ENCODE data around the gene TMA7.
A peak's percentile ranks its signal among the peaks of the same experiment; 100 is the strongest.

The TMA7 gene

DNA sequence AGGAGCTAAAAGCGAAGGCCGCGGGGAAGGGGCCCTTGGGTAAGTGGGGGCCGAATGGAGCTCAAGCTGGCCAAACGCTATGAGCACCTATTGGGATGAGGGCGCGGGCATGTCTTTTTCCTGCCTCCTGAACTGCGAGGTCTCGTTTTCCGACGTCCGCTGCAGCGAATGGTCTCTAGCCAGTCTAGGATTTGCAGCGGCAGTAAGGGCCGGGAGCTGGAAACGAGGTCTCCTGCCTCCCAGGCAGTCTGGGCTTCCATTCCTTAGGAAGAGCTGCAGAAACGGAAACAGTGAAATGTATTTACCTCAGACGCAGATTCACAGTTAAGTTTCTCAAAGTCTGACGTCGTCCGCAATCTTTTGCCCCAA, 517 bp downstream of the TMA7 start:
- Histone ChIP-seq H3K27ac (peak overlapping the region; percentile 90), H3K27me3 (ENCODE audit: control insufficient read depth, insufficient read depth, low read length) (no peaks in the 10 kb centered on the region), H3K36me3 (ENCODE audit: control insufficient read depth, insufficient read depth, low read length) (no peaks in the 10 kb centered on the region), H3K9me3 (ENCODE audit: control insufficient read depth, low read length) (no peaks in the 10 kb centered on the region), H3K79me2 (peaks cover 17% of the 10 kb centered on the region), H3K4me2 (ENCODE audit: low read length) (peak overlapping the region; percentile 80), H3K9ac (peak overlapping the region; percentile 9), H2AFZ (peak overlapping the region; percentile 91), H3K4me3 (ENCODE audit: low read depth, low read length) (peak overlapping the region; percentile 97), H3K4me1 (peaks cover 16% of the 10 kb centered on the region)
- no peak for TF ChIP-seq CTCF (IDR thresholded peaks at IDR 0.05)

DNA sequence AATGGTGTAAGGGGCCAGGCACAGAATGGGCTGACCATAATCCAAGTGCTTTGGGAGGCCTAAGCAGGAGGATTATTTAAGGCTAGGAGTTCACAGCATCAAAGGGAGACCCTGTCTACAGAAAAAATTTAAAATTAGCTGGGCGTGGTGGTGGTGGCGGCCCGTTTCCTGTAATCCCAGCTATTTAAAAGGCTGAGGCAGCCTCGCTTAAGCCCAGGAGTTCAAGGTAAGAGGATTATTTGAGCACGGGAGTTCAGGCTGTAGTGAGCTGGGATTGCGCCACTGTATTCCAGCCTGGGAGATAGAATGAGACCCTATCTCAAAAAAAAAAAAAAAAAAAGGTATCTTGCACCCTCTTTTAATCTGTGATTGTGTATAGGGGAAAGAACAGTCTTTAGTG, 1.9 kb downstream of the TMA7 start:
- Histone ChIP-seq H3K9me3 (ENCODE audit: control insufficient read depth, low read length) (no peaks in the 10 kb centered on the region), H3K4me2 (ENCODE audit: low read length) (peak overlapping the region; percentile 80)

GRCh38 chr3:48445277-48445882, 5.3 kb downstream of the TMA7 start:
- peaks cover 15% of the 10 kb centered on the region for H3K4me1 ChIP-seq
- TF ChIP-seq CTCF (IDR thresholded peaks at IDR 0.05) = no peak
- no peak overlapping the region for H3K4me3 ChIP-seq (ENCODE audit: low read depth, low read length)
- no peak overlapping the region for H3K9ac ChIP-seq
- H2AFZ ChIP-seq = no peak overlapping the region
- H3K27me3 ChIP-seq (ENCODE audit: control insufficient read depth, insufficient read depth, low read length) = no peaks in the 10 kb centered on the region
- H3K79me2 ChIP-seq = peaks cover 13% of the 10 kb centered on the region
- no peak overlapping the region for H3K4me2 ChIP-seq (ENCODE audit: low read length)
- no peaks in the 10 kb centered on the region for H3K9me3 ChIP-seq (ENCODE audit: control insufficient read depth, low read length)
- no peaks in the 10 kb centered on the region for H3K36me3 ChIP-seq (ENCODE audit: control insufficient read depth, insufficient read depth, low read length)
- no peak overlapping the region for H3K27ac ChIP-seq

More for the DNA sequence above, 1.9 kb downstream of the TMA7 start:
- Histone ChIP-seq H3K79me2 (peaks cover 13% of the 10 kb centered on the region), H3K4me1 (peaks cover 18% of the 10 kb centered on the region), H3K9ac (no peak overlapping the region), H3K4me3 (ENCODE audit: low read depth, low read length) (no peak overlapping the region), H3K36me3 (ENCODE audit: control insufficient read depth, insufficient read depth, low read length) (no peaks in the 10 kb centered on the region), H2AFZ (no peak overlapping the region), H3K27me3 (ENCODE audit: control insufficient read depth, insufficient read depth, low read length) (no peaks in the 10 kb centered on the region), H3K27ac (no peak overlapping the region)
- no peak for TF ChIP-seq CTCF (IDR thresholded peaks at IDR 0.05)

- H2AFZ ChIP-seq = peak overlapping the region; percentile 96
- peaks cover 16% of the 10 kb centered on the region for H3K4me1 ChIP-seq
- H3K4me2 ChIP-seq (ENCODE audit: low read length) = peak overlapping the region; percentile 92
- peak overlapping the region; percentile 69 for H3K4me3 ChIP-seq (ENCODE audit: low read depth, low read length)
- H3K9ac ChIP-seq = no peak overlapping the region
- H3K9me3 ChIP-seq (ENCODE audit: control insufficient read depth, low read length) = no peaks in the 10 kb centered on the region
- no peak for TF ChIP-seq CTCF (IDR thresholded peaks at IDR 0.05)
- H3K36me3 ChIP-seq (ENCODE audit: control insufficient read depth, insufficient read depth, low read length) = no peaks in the 10 kb centered on the region
- peaks cover 10% of the 10 kb centered on the region for H3K79me2 ChIP-seq
- no peaks in the 10 kb centered on the region for H3K27me3 ChIP-seq (ENCODE audit: control insufficient read depth, insufficient read depth, low read length)
- peak overlapping the region; percentile 62 for H3K27ac ChIP-seq
These were observed 6.0 kb downstream of the TMA7 start for GRCh38 chr3:48446043-48446424.

Measured in parathyroid adenoma (tissue), 2 donors.